Activated CD8-positive, alpha-beta memory T cell treated with anti-CD3 and anti-CD28 coated beads for 36 hours (primary cell): Measurements from ENCODE around the gene PDE1A. TPM values are rescaled to one million over a fixed set of nuclear protein-coding genes. Genes with fewer than 3 reads are reported as not detected.

Experiments
- CTCF ChIA-PET: fragments of 350-600 bp; sonication (Branson Sonifier 250); formaldehyde crosslinking; loops from one replicate; lab custom pipeline; 2021; ENCODE audit warnings: antibody characterized with exemption; lab: Charles Lee
- POLR2A ChIA-PET: fragments of 350-600 bp; sonication (Branson Sonifier 250); formaldehyde crosslinking; loops from one replicate; lab custom pipeline; 2021; ENCODE audit warnings: antibody characterized with exemption; lab: Charles Lee
- total RNA-seq, 2 experiments: library from RNA; stranded (reverse); gene quantifications; one replicate each; pipeline ENCODE4 v1.2.3, GENCODE V29; 2021

Gene PDE1A
- total RNA-seq, 2 experiments from 2014 or later, result not detected

- CTCF ChIA-PET, result no interaction called here
- POLR2A ChIA-PET, result no interaction called here
These were observed 197.5 kb downstream of the PDE1A start for GRCh38 chr2:182229297-182229696.

- POLR2A ChIA-PET, result no interaction called here
- CTCF ChIA-PET, result no interaction called here
These were observed 198.1 kb downstream of the PDE1A start for GRCh38 chr2:182228741-182229140.

- CTCF ChIA-PET, result no interaction called here
- POLR2A ChIA-PET, result no interaction called here
These were observed 198.8 kb downstream of the PDE1A start for GRCh38 chr2:182228073-182228473.

DNA sequence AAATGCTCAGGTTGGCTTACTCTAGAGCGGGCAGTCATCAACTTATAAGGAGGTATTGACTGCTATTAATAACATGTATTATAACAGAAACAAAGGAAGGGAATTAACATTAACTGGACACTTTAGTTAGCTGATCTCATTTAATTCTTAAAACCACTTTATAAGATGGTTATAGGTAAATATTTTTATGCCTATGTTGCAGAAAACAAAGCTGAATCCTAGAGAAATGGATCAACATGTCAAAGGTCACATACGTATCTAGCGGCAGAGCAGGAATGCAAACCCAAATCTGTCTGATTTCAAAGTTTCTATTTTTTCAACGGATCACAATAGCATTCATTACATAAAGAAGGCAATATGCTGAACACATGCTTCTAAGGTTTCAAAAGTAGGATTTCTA lies 200.0 kb downstream of the PDE1A start:
- ChIA-PET CTCF (no interaction called here), POLR2A (no interaction called here)

DNA sequence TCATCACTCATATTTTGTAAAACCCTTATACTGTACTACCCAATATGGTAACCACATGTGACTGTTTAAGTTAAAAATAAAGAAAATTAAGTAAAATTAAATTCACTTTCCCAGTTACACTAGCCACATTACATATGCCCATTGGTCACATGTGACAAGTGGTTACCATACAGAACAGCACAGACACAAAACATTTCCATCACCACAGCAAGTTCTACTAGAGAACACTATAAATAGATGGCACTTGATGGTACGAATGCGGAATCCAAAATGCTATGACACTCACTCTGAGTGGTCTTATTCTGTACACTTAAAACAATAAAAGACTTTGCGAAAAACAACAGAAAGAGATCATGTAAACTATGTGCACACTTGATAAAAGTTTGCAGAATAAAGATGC lies 202.2 kb downstream of the PDE1A start:
- ChIA-PET POLR2A (no interaction called here), CTCF (no interaction called here)

- POLR2A ChIA-PET, result no interaction called here
These were observed 205.8 kb downstream of the PDE1A start for GRCh38 chr2:182220998-182221397.

GRCh38 chr2:182220335-182220734 lies 206.5 kb downstream of the PDE1A start:
- POLR2A ChIA-PET, result no interaction called here

More at GRCh38 chr2:182220998-182221397, 205.8 kb downstream of the PDE1A start:
- CTCF ChIA-PET, result no interaction called here

GRCh38 chr2:182210669-182211068 lies 216.2 kb downstream of the PDE1A start:
- POLR2A ChIA-PET, result no interaction called here
- CTCF ChIA-PET, result no interaction called here

More at GRCh38 chr2:182220335-182220734, 206.5 kb downstream of the PDE1A start:
- CTCF ChIA-PET, result no interaction called here

- ChIA-PET POLR2A (no interaction called here), CTCF (no interaction called here)
These were observed 218.4 kb downstream of the PDE1A start for GRCh38 chr2:182208421-182208820.

GRCh38 chr2:182207049-182207746 lies 219.6 kb downstream of the PDE1A start:
- ChIA-PET CTCF (no interaction called here), POLR2A (no interaction called here)

DNA sequence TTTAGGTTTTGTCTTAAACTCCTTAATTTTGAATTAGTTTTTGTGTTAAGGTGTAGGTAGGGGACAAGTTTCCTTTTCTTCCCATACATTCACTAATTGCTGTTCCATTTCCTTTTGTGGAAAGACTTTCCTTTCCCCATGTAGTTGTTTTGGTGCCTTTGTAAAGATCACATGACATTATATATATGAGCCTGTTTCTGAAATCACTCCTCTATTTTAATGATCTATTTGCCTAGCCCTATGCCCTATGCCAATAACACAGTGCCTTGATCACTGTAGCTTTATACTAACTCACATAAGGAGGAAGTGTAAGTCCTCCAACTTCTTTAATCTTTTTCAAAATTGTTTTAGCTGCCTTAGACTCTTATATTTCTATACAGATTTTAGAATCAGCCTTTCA lies 229.3 kb downstream of the PDE1A start:
- ChIA-PET CTCF (no interaction called here), POLR2A (no interaction called here)

DNA sequence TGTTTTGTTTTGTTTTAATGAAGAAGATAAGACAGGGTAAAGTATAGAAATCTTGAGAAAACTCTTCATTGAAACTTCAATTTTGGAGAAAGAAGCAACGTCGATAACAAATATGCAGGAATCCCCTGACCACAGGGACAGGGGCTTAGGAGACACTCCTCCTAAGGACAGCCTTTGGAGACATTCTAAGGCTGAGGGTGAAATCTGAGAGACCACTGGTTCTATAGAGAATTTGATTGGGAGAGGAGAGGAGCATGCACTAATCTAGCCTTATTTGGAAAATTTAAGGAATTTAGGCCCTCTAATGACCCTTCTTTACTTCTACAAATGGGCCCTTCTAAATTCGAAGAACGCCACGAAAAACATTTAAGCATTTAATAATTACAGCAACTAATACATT lies 233.5 kb downstream of the PDE1A start:
- ChIA-PET POLR2A (no interaction called here), CTCF (no interaction called here)

GRCh38 chr2:182191061-182191460 lies 235.8 kb downstream of the PDE1A start:
- CTCF ChIA-PET, result no interaction called here
- POLR2A ChIA-PET, result no interaction called here

DNA sequence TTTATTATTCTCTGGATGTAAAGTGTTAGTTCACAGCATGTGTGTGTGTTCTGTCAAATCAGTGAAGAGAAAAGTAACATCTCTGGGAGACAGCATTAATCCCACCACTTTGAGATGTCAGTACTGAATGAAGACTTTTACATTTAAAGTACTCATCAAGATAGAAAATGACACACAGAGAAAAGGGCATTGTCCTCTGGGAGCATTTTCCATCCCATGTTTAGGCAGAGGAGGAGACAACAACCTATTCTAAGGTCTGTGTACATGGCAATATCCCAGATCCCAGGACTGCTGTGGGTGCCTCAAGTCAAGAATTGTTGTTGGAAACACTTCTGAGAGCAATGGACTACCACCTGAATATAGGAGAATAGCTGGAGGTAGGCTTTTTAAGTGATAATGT lies 239.7 kb downstream of the PDE1A start:
- ChIA-PET CTCF (interaction anchor here (1.2 kb wide), 1 partner anchor 462 kb away, joined by 3 read pairs; no protein-coding TSS in a partner anchor), POLR2A (no interaction called here)

DNA sequence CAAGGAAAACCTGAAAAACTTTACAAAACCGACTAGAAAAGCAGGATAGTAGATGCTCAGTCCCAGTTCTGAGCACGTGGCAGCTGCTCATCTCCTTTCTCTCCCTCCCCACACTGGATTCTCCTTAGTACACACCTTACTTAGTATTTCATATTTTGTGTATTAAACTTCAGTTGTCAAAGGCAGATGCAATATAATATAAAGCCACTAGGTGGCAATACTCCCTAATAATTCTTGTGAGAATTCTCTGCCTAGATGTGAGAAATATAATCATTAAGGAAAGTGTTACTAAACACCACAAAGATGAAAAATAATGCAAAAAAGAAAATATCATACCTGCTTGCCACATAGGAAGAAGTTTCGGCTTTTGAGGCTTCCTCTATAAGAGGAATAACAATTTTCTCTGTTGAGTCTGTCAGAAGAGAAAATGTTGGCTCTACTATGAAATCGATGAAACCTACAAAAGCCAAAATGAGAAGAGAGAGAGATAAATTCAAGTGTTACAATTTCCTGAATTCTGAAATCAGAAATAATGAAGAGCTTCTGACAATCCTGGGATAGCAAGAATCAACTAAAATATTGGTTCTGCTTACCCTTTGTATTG lies 240.6 kb downstream of the PDE1A start:
- POLR2A ChIA-PET, result no interaction called here
- CTCF ChIA-PET, result interaction anchor here (1.2 kb wide), 1 partner anchor 463 kb away, joined by 3 read pairs; no protein-coding TSS in a partner anchor

GRCh38 chr2:182182436-182182835 lies 244.4 kb downstream of the PDE1A start:
- CTCF ChIA-PET, result interaction anchor here (0.5 kb wide), 1 partner anchor 938 kb away, joined by 3 read pairs; no protein-coding TSS in a partner anchor
- POLR2A ChIA-PET, result no interaction called here

DNA sequence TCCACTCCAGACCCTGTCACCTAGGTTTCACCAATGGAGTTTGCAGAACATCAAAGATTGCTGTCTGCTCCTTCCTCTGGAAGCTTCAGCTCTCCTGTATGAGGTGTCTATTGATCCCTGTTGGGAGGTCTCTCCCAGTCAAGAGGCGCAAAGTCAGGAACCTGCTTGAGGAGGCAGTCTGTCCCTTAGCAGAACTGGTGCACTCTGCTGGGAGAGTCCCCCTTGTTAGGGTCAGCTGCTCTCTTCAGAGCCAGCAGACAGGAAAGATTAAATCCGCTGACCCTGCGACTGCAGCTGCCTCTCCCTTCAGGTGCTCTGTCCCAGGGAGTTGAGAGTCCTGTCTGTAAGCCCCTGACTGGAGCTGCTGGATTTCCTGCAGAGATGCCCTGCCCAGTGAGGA lies 245.5 kb downstream of the PDE1A start:
- ChIA-PET POLR2A (no interaction called here), CTCF (no interaction called here)

GRCh38 chr2:182179176-182179575 lies 247.7 kb downstream of the PDE1A start:
- POLR2A ChIA-PET, result no interaction called here
- CTCF ChIA-PET, result no interaction called here

- ChIA-PET POLR2A (no interaction called here), CTCF (no interaction called here)
These were observed 252.8 kb downstream of the PDE1A start for GRCh38 chr2:182173944-182174622.

DNA sequence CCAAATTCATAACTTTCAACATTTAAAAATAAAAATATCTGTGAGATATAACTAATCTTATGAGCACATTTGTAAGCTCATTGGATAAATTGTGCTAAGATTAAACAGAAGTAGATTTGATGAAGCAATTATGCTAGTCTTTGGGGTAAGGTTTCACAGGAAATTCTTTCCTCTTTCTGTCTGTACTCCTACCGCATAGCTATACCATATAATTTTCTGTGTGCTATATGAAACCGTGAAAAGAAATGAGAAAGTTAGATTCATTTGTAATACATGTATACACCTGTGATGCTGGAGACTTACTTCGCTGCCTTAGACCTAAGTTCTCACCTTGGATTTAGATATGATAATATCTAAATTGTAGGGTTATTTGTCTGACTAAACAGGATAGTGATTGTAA lies 256.5 kb downstream of the PDE1A start:
- CTCF ChIA-PET, result no interaction called here
- POLR2A ChIA-PET, result no interaction called here

GRCh38 chr2:182167882-182168281 lies 259.0 kb downstream of the PDE1A start:
- POLR2A ChIA-PET, result no interaction called here
- CTCF ChIA-PET, result no interaction called here
